ENCODE data around the gene TOMM7.

DNA sequence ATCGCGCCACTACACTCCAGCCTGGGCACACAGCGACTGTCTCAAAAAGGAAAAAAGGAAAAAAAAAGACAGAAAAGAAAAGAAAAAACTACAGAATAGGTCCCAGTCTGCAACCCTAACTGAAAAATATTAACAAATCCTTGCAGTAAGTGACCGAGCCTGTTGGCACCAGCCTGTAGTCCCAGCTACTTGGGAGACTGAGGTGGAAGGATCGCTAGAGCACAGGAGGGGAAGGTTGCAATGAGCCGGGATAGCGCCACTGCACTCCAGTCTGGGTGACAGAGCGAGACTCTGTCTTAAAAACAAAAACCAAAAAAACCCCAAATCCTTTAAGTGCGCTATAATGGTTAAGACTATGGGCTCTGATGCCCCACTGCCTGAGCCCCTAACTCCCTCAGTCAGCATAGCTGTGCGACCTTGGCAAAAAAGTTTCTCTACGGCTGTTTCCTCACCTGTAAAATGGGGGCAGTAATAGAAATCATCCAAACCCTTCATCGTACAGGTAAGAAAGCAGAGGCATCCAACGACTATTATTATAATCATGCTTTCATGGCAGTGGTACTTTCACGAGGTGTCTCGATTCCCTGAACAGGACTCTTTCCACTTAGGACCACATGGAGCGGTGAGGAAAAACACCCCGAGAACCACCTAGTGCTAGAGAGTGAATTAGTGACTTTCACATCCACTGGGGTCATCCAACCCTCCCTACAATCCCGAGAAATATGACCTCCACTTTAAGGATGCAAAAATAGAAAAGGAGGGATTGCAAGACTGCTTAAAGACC lies 755 bp downstream of the TOMM7 start:
- TF ChIP-seq POLR2AphosphoS5 (IDR thresholded peaks at IDR 0.05; ENCODE audit: low read depth, low read length) (no peak), POLR2A (IDR thresholded peaks at IDR 0.05; ENCODE audit: low read depth, low read length) (no peak)
